Measurements from ENCODE around the gene ELAVL2. TPM values are rescaled to one million over a fixed set of nuclear protein-coding genes. Genes with fewer than 3 reads are reported as not detected.

The ELAVL2 gene
- not detected for total RNA-seq

GRCh38 chr9:23826120-23826629 is at the start of gene ELAVL2:
ELAVL2 (minus strand) TSS chr9:23826240; CDS start chr9:23762234, 64,006 bp downstream.
- Mint-ChIP-seq H3K9me3 (peaks cover 0 to 1% of the 10 kb centered on the region in 2 donors), H3K27me3 (ENCODE audit: low read depth) (peaks cover 20% of the 10 kb centered on the region), H3K36me3 (ENCODE audit: insufficient read depth in 2 of 2) (peaks cover 0 to 10% of the 10 kb centered on the region in 2 donors), H3K27ac (no peak within 1 kb of the TSS), H3K4me1 (ENCODE audit: low read depth) (no peaks in the 10 kb centered on the region), H3K4me3 (no peak within 1 kb of the TSS)
- DNase-seq (peak; percentile 35 to 42), ATAC-seq (replicated peaks in 1 of 2) (peak; percentile 76)

DNA sequence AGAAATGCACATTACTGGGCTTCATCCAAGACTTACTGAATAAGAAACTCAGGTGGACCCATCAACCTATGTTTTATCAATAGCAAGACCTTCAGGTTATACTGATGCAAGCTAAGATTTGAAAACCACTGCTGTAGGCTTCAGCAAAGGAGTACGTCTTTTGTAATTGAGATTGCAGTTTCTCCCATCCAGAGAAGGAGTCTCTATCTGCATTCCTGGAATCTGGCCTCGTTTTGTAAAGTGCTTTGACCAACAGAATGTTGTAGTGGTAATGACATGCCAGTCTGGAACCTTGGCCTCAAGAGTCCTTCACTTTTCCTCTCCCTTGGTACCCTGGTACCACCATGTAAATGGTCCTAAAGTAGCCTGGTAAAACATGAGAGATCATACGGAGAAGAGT is 32.2 kb upstream of the ELAVL2 start:
- ATAC-seq (replicated peaks in 1 of 2): no peak
- no peaks in the 10 kb centered on the region for H3K27me3 Mint-ChIP-seq (ENCODE audit: low read depth)
- no peak overlapping the region for H3K4me3 Mint-ChIP-seq
- H3K9me3 Mint-ChIP-seq: peaks cover 6 to 13% of the 10 kb centered on the region in 2 donors
- no peak overlapping the region for H3K27ac Mint-ChIP-seq
- no peak for DNase-seq
- H3K36me3 Mint-ChIP-seq (ENCODE audit: insufficient read depth in 2 of 2): peaks cover 0 to 2% of the 10 kb centered on the region in 2 donors
- no peaks in the 10 kb centered on the region for H3K4me1 Mint-ChIP-seq (ENCODE audit: low read depth)

DNA sequence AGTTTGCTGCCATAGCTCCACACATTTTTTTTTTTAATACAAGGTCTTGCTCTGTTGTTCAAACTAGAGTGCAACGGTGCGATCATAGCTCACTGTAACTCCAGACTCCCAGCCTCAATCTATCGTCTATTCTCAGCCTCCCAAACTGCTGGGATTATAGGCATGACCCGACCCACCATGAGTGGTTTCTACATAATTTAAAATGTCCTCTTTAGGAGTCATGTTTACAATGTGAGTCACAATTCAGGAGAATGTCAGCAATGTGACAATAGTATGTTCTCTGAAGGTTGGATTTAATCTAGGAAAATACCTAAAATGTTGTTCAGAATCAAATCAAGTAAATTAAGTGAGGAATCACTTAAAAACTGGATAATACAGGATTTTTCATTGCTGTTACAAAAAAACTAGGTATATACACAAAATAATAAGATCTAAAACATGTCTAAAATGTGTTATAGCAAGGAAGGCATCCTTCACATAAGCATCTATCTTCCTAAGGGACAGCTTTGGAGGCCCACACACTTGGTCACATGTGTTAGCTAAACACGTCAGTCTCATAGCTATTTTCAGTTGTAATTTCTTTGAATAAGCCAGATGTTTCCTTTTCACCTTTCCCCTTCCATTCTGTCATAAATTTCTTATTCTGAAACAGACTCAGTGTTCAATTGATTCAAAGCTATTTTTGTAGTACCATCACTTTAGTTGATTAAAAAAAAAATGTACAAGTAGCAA is 30.0 kb upstream of the ELAVL2 start:
- Mint-ChIP-seq H3K27me3 (ENCODE audit: low read depth) (peaks cover 7% of the 10 kb centered on the region), H3K4me1 (ENCODE audit: low read depth) (no peaks in the 10 kb centered on the region), H3K4me3 (no peak overlapping the region), H3K27ac (no peak overlapping the region), H3K36me3 (ENCODE audit: insufficient read depth in 2 of 2) (peaks cover 4 to 6% of the 10 kb centered on the region in 2 donors), H3K9me3 (peaks cover 4 to 5% of the 10 kb centered on the region in 2 donors)
- DNase-seq: no peak
- no peak for ATAC-seq (replicated peaks in 1 of 2)

- Mint-ChIP-seq H3K9me3 (peaks cover 5 to 7% of the 10 kb centered on the region in 2 donors), H3K4me1 (ENCODE audit: low read depth) (no peaks in the 10 kb centered on the region), H3K27ac (no peak overlapping the region), H3K36me3 (ENCODE audit: insufficient read depth in 2 of 2) (peaks cover 7 to 9% of the 10 kb centered on the region in 2 donors), H3K27me3 (ENCODE audit: low read depth) (peaks cover 26% of the 10 kb centered on the region), H3K4me3 (no peak overlapping the region)
- ATAC-seq (replicated peaks in 1 of 2) (no peak), DNase-seq (no peak)
Observed at GRCh38 chr9:23850690-23851629, 24.9 kb upstream of the ELAVL2 start.

- no peaks in the 10 kb centered on the region for H3K4me1 Mint-ChIP-seq (ENCODE audit: low read depth)
- peaks cover 7 to 9% of the 10 kb centered on the region in 2 donors for H3K36me3 Mint-ChIP-seq (ENCODE audit: insufficient read depth in 2 of 2)
- no peak overlapping the region for H3K27ac Mint-ChIP-seq
- peaks cover 26% of the 10 kb centered on the region for H3K27me3 Mint-ChIP-seq (ENCODE audit: low read depth)
- H3K9me3 Mint-ChIP-seq: peaks cover 5 to 7% of the 10 kb centered on the region in 2 donors
- H3K4me3 Mint-ChIP-seq: no peak overlapping the region
- DNase-seq: no peak
- ATAC-seq (replicated peaks in 1 of 2): no peak
Observed at GRCh38 chr9:23850242-23850689, 24.2 kb upstream of the ELAVL2 start.

- Mint-ChIP-seq H3K27me3 (ENCODE audit: low read depth) (peaks cover 26% of the 10 kb centered on the region), H3K4me1 (ENCODE audit: low read depth) (no peaks in the 10 kb centered on the region), H3K27ac (no peak overlapping the region), H3K9me3 (peaks cover 5 to 7% of the 10 kb centered on the region in 2 donors), H3K4me3 (no peak overlapping the region), H3K36me3 (ENCODE audit: insufficient read depth in 2 of 2) (peaks cover 7% of the 10 kb centered on the region in 2 donors)
- ATAC-seq (replicated peaks in 1 of 2) (no peak), DNase-seq (no peak)
Observed at GRCh38 chr9:23849379-23850035, 23.5 kb upstream of the ELAVL2 start.

- Mint-ChIP-seq H3K4me1 (ENCODE audit: low read depth) (no peaks in the 10 kb centered on the region), H3K4me3 (no peak overlapping the region), H3K36me3 (ENCODE audit: insufficient read depth in 2 of 2) (no peaks in the 10 kb centered on the region), H3K27me3 (ENCODE audit: low read depth) (no peaks in the 10 kb centered on the region), H3K27ac (no peak overlapping the region), H3K9me3 (peaks cover 1 to 5% of the 10 kb centered on the region in 2 donors)
- no peak for ATAC-seq (replicated peaks in 1 of 2)
- no peak for DNase-seq
Observed at GRCh38 chr9:23842565-23843129, 16.6 kb upstream of the ELAVL2 start.

DNA sequence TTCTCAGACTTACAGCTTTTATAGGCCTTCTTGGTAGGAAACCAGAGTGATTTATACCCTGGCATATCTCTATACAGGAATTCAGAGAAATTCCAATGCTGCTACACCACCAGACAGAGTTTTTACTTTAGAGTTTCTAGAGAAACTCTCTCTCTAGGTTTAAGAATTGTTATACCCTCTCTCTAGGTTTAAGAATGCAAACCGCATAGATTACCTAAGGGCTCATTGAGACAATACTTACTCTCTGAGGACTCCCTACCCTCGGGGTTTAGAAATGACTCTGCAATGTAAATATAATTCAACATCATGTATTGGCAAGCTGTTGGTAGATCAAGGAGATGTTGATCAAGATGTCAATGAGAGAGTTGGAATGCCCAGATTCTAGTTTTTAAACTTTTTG is 15.3 kb upstream of the ELAVL2 start:
- DNase-seq: no peak
- Mint-ChIP-seq H3K4me3 (no peak overlapping the region), H3K27me3 (ENCODE audit: low read depth) (no peaks in the 10 kb centered on the region), H3K36me3 (ENCODE audit: insufficient read depth in 2 of 2) (no peaks in the 10 kb centered on the region), H3K4me1 (ENCODE audit: low read depth) (no peaks in the 10 kb centered on the region), H3K9me3 (peaks cover 6 to 9% of the 10 kb centered on the region in 2 donors), H3K27ac (no peak overlapping the region)
- no peak for ATAC-seq (replicated peaks in 1 of 2)

GRCh38 chr9:23837038-23837437 is 11.0 kb upstream of the ELAVL2 start:
- Mint-ChIP-seq H3K4me1 (ENCODE audit: low read depth) (no peaks in the 10 kb centered on the region), H3K9me3 (peaks cover 2 to 9% of the 10 kb centered on the region in 2 donors), H3K27ac (no peak overlapping the region), H3K4me3 (no peak overlapping the region), H3K27me3 (ENCODE audit: low read depth) (no peaks in the 10 kb centered on the region), H3K36me3 (ENCODE audit: insufficient read depth in 2 of 2) (no peaks in the 10 kb centered on the region)
- ATAC-seq (replicated peaks in 1 of 2): no peak
- DNase-seq: no peak

GRCh38 chr9:23830929-23831730 is 5.1 kb upstream of the ELAVL2 start:
- H3K27me3 Mint-ChIP-seq (ENCODE audit: low read depth): peaks cover 19% of the 10 kb centered on the region
- peaks cover 0 to 10% of the 10 kb centered on the region in 2 donors for H3K36me3 Mint-ChIP-seq (ENCODE audit: insufficient read depth in 2 of 2)
- DNase-seq (no peak), ATAC-seq (replicated peaks in 1 of 2) (no peak)
- H3K27ac Mint-ChIP-seq: no peak overlapping the region
- no peak overlapping the region for H3K4me3 Mint-ChIP-seq
- H3K9me3 Mint-ChIP-seq: peaks cover 0 to 1% of the 10 kb centered on the region in 2 donors
- no peaks in the 10 kb centered on the region for H3K4me1 Mint-ChIP-seq (ENCODE audit: low read depth)

- no peak for ATAC-seq (replicated peaks in 1 of 2)
Observed at GRCh38 chr9:23830476-23830805, 4.4 kb upstream of the ELAVL2 start.

More at GRCh38 chr9:23830476-23830805, 4.4 kb upstream of the ELAVL2 start:
- H3K9me3 Mint-ChIP-seq: peaks cover 0 to 1% of the 10 kb centered on the region in 2 donors
- H3K4me1 Mint-ChIP-seq (ENCODE audit: low read depth): no peaks in the 10 kb centered on the region
- H3K27ac Mint-ChIP-seq: no peak overlapping the region
- peaks cover 0 to 10% of the 10 kb centered on the region in 2 donors for H3K36me3 Mint-ChIP-seq (ENCODE audit: insufficient read depth in 2 of 2)
- peaks cover 19% of the 10 kb centered on the region for H3K27me3 Mint-ChIP-seq (ENCODE audit: low read depth)
- no peak for DNase-seq
- H3K4me3 Mint-ChIP-seq: no peak overlapping the region

Measured in activated T-cell treated with anti-CD3 and anti-CD28 coated beads, Interleukin-2, amount 50 U/mL, for 72 hours (primary cell).